ENCODE results near the gene HELZ2.
A peak's percentile ranks its signal among the peaks of the same experiment; 100 is the strongest.

The HELZ2 gene

GRCh38 chr20:63540417-63541186 is 33.4 kb downstream of the HELZ2 start:
- DNase-seq (ENCODE audit: low spot score) (no peak), FAIRE-seq (no peak)

GRCh38 chr20:63539441-63540370 is 34.3 kb downstream of the HELZ2 start:
- FAIRE-seq (peak; percentile 92), DNase-seq (ENCODE audit: low spot score) (no peak)

DNA sequence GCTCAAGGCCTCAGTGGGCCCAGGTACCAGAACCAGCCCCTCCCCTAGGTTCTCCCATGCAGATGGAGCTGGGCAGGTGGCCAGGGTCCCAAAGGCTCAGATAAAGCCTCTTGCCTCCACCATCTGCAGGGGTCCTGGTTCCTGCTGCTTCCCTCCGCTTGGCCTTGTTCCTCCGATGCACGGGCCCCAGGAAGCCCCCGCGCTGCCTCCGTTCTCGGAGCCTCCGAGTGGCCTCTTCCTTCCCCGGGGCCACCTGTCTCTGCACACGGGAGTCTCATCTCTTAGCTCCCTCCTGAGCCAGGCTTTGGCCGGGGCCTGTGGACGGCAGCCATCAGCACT is 35.0 kb downstream of the HELZ2 start:
- FAIRE-seq (no peak), DNase-seq (ENCODE audit: low spot score) (no peak)

GRCh38 chr20:63538204-63539091 is 35.6 kb downstream of the HELZ2 start:
- DNase-seq (ENCODE audit: low spot score) (peak; percentile 89), FAIRE-seq (no peak)

DNA sequence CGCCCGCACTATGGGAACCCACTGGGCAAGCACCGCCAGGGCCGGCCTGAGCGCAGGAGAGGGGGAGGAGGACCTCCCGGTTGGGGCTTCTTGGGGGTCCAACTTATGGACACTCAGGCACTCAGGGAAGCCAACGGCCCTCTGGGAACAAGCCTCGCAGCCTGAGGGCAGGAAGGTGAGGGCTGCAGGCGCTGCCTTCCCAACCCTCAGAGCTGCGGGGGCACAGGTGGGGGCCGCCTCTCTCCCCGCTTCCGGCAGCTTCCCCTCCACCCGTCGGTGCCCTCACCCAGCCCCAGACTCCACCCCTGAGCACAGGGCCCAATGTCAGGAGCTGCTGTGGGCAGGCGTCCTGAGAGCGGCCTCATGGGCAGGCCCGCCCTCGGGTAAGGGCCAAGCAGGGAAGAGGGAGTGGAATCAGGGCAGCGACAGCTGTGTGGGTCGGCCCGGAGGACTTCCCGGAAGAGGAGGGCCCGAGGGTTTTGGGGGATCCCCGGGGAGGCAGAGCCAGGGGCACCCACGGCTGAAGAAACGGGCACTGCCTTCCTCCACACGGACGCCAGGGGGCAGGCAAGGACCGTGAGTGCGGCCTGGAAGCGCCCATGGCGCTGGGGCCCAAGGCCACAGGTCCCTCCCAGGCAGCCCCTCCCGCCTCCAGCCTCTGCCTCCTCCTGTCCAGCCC is 36.4 kb downstream of the HELZ2 start:
- DNase-seq (ENCODE audit: low spot score) (peak; percentile 98), FAIRE-seq (peak; percentile 92)

GRCh38 chr20:63536997-63537524 is 37.0 kb downstream of the HELZ2 start, which contains the start of gene PTK6:
PTK6 (minus strand) TSS chr20:63537376; CDS start chr20:63537314, 62 bp downstream.
- DNase-seq (ENCODE audit: low spot score) (no peak), FAIRE-seq (peak; percentile 90)

DNA sequence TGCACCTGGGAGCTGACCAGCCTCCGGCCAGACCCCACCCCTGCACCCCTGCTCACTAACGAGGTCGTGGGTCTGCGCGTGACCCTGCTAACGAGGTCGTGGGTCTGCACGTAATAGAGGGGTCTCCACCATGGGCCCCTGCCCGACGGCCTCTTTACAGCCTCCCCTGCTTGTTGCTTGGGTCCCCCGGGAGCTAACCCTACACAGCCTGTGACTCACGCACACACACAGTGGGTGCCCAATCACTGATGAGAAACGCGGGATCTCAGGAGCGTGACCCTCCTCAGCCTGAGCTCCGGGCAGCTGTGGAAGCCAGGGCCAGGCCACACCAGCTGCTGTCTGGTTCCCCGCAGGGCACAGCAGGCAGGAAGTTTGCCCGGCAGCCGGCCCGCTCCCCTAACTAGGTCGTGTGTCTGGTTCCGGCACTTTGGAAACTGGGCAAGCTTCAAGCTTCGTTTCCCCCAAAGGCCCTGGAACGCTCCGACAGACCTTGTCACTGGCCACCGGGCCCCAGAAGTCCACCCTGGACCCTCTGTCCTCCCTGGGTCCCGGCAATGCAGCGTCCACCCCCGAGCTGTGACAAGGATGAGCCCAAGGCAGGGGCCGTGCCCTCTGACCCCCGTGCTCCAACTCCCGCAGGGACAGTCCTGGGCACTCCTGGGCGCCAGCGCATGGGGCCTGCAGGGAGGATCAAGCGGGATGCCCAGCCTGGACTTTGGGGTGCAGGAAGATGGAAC is 37.6 kb downstream of the HELZ2 start:
- no peak for DNase-seq (ENCODE audit: low spot score)
- FAIRE-seq: no peak

GRCh38 chr20:63534831-63535651 is 39.0 kb downstream of the HELZ2 start:
- FAIRE-seq: no peak
- no peak for DNase-seq (ENCODE audit: low spot score)

DNA sequence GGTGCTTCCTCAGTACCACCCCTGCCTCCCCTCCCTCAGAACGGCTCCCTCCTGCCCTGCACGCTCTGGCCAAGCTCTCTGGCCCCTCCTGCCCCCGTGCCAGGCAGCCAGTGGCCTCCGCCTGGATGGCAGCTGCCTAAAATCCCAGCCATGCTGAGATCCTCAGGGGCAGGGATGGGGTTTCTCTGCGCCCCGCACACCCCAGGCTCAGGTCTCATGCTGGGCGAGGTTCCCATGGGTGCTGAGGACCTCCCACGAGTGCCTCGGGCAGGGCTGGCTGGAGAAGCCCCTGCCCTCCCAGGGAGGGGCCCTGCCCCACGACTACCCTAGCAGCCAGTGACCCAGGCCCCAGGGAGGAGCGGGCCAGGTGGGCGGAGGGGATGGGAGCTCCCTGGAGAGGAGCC is 39.6 kb downstream of the HELZ2 start:
- no peak for FAIRE-seq

DNA sequence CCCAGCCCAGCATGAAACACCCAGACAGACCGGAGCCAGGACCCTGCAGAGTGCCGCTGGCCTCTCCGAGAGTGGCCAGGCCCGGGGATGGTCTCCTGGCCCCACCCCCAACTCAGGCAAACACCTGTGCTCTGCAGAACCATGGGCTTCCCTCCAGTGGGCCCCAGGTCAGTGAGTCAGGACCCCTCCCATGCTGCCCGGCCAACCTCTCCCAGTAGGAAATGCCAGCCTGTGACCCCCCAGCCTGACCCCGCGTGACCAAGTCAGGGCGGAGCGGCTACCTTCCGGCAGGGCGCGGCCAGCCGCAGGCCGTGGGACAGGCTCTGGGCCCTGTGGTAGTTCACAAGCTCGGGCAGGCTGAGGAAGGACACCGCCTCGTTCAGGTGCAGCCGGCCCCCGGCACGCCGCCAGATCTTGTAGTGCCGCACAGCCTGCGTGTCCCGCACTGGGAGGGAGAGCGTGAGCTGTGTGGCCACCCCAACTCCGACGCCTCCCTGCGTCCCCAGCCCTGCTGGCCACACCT is 40.1 kb downstream of the HELZ2 start:
- no peak for FAIRE-seq

More for the DNA sequence above, 39.6 kb downstream of the HELZ2 start:
- no peak for DNase-seq (ENCODE audit: low spot score)

GRCh38 chr20:63533388-63533787 is 40.7 kb downstream of the HELZ2 start:
- no peak for FAIRE-seq
- no peak for DNase-seq (ENCODE audit: low spot score)

More for the DNA sequence above, 40.1 kb downstream of the HELZ2 start:
- DNase-seq (ENCODE audit: low spot score): no peak

- FAIRE-seq (no peak), DNase-seq (ENCODE audit: low spot score) (no peak)
Observed at GRCh38 chr20:63532449-63532971, 41.5 kb downstream of the HELZ2 start.

GRCh38 chr20:63531686-63532448 is 42.2 kb downstream of the HELZ2 start:
- FAIRE-seq (peak; percentile 99), DNase-seq (ENCODE audit: low spot score) (no peak)

- FAIRE-seq (no peak), DNase-seq (ENCODE audit: low spot score) (no peak)
Observed at GRCh38 chr20:63530788-63531160, 43.3 kb downstream of the HELZ2 start.

- no peak for DNase-seq (ENCODE audit: low spot score)
- FAIRE-seq: no peak
Observed at GRCh38 chr20:63529861-63530787, 43.9 kb downstream of the HELZ2 start.

DNA sequence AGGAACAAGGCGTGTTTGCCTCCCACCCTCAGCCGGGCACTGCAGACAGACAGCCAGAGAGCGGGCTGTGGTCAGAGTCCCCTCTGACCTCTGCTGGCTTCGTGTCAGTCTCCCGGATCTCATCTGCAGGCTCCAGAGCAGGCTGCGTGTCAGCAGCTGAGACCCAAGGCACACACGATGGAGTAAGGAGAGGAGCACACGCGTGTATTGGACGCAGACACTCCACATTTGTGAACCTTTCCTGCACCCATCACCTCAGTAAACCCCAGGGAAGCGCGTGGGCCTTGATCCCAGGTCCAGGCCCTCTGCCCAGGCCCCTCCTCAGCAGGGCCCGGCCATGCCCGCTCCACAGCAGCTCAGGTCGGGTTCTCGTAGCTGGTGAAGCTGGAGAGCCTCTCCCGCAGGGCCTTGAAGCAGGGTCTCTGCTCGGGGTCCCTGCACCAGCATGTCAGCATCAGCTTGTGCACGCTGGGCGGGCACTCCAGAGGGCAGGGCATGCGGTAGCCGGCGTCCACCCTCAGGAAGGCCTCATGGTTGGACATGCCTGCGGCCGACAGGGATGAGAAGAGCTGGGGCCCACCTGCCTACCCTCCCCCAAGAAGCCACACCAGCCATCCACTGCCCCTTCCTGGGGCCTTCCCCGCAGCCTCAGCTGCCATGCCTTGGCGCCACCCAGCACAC is 44.7 kb downstream of the HELZ2 start:
- DNase-seq (ENCODE audit: low spot score) (no peak), FAIRE-seq (no peak)

Data from urothelium cell line (cell line).